Calu3 (cell line): ENCODE results near the gene EEIG1. TPM values are rescaled to one million over a fixed set of nuclear protein-coding genes. Genes with fewer than 3 reads are reported as not detected.

Experiments used
- BruUV-seq: library from RNA; stranded (reverse); fragments of 400-500 nt; replicated peaks from 2 replicates; lab custom pipeline; 2021; lab: Mats Ljungman, UMichigan
- CTCF ChIA-PET: fragments of 300-600 bp; sonication (Branson Sonifier 250); formaldehyde crosslinking; loops from one replicate; lab custom pipeline; 2022; ENCODE audit warnings: antibody characterized with exemption; lab: Charles Lee
- DNase-seq: peaks from one replicate; pipeline ENCODE4 v3.0.0; 2022
- H3K27ac Mint-ChIP-seq: one replicate; pipeline ENCODE4 v1.8.0; 2022; ENCODE audit warnings: mixed read lengths; ENCODE audit not compliant: unreplicated experiment
- H3K27me3 Mint-ChIP-seq: one replicate; pipeline ENCODE4 v1.8.0; 2022; ENCODE audit warnings: mixed read lengths; ENCODE audit not compliant: unreplicated experiment
- H3K36me3 Mint-ChIP-seq: one replicate; pipeline ENCODE4 v1.8.0; 2022; ENCODE audit warnings: mild to moderate bottlenecking, moderate library complexity, mixed read lengths; ENCODE audit not compliant: insufficient read depth, unreplicated experiment
- H3K4me1 Mint-ChIP-seq: one replicate; pipeline ENCODE4 v1.8.0; 2022; ENCODE audit warnings: mild to moderate bottlenecking, low read depth, mixed read lengths; ENCODE audit not compliant: unreplicated experiment
- H3K4me3 Mint-ChIP-seq: one replicate; pipeline ENCODE4 v1.8.0; 2022; ENCODE audit warnings: mild to moderate bottlenecking, low read depth, moderate library complexity, mixed read lengths; ENCODE audit not compliant: unreplicated experiment
- H3K9me3 Mint-ChIP-seq: one replicate; pipeline ENCODE4 v1.8.0; 2022; ENCODE audit warnings: low read depth, mixed read lengths; ENCODE audit not compliant: unreplicated experiment
- intact Hi-C: fragments of 100-400 bp; cut with micrococcal nuclease; formaldehyde crosslinking; loops from one replicate; pipeline ENCODE4 v1.10.0; 2022; ENCODE audit not compliant: unreplicated experiment
- total RNA-seq: library from RNA; stranded (reverse); gene quantifications from 2 replicates; pipeline ENCODE4 v1.2.3, GENCODE V29; 2022
- TF ChIP-seq, protein P1 (sequence below): fragments of 200-600 bp; IDR thresholded peaks from one replicate; pipeline ENCODE4 v1.8.0; 2022; ENCODE audit warnings: antibody characterized with exemption; ENCODE audit not compliant: unreplicated experiment

EEIG1 gene
- total RNA-seq, 1 experiment from 2014 or later, result 84.6 TPM

DNA sequence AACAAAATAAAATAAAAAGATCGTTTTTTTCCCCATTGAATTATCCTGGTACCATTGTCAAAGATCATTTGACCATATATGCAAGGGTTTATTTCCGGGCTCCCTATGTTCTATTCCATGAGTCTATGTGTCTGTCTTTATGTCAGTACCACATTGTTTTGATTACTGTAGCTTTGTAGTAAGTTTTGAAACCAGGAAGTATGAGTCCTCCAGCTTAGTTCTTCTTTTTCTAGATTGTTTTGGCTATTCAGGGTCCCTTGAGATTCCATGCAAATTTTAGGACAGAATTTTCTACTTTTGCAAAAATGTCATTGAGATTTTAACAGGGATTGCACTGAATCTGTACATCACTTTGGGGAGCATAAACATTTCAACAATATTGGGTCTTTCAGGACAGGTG lies 18.7 kb upstream of the EEIG1 start:
- BruUV-seq, result no TSS peak
- Mint-ChIP-seq H3K27ac (no peak overlapping the region), H3K9me3 (no peaks in the 10 kb centered on the region), H3K4me3 (no peak overlapping the region), H3K27me3 (no peaks in the 10 kb centered on the region), H3K4me1 (no peaks in the 10 kb centered on the region), H3K36me3 (peaks cover 4% of the 10 kb centered on the region)
- CTCF ChIA-PET, result interaction anchor here (0.7 kb wide), 1 partner anchor 64 kb away, joined by 5 read pairs; no protein-coding TSS in a partner anchor
- intact Hi-C loops, result no loop called here
- TF ChIP-seq, protein P1, sequence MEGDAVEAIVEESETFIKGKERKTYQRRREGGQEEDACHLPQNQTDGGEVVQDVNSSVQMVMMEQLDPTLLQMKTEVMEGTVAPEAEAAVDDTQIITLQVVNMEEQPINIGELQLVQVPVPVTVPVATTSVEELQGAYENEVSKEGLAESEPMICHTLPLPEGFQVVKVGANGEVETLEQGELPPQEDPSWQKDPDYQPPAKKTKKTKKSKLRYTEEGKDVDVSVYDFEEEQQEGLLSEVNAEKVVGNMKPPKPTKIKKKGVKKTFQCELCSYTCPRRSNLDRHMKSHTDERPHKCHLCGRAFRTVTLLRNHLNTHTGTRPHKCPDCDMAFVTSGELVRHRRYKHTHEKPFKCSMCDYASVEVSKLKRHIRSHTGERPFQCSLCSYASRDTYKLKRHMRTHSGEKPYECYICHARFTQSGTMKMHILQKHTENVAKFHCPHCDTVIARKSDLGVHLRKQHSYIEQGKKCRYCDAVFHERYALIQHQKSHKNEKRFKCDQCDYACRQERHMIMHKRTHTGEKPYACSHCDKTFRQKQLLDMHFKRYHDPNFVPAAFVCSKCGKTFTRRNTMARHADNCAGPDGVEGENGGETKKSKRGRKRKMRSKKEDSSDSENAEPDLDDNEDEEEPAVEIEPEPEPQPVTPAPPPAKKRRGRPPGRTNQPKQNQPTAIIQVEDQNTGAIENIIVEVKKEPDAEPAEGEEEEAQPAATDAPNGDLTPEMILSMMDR, result no peak
- DNase-seq, result no peak

DNA sequence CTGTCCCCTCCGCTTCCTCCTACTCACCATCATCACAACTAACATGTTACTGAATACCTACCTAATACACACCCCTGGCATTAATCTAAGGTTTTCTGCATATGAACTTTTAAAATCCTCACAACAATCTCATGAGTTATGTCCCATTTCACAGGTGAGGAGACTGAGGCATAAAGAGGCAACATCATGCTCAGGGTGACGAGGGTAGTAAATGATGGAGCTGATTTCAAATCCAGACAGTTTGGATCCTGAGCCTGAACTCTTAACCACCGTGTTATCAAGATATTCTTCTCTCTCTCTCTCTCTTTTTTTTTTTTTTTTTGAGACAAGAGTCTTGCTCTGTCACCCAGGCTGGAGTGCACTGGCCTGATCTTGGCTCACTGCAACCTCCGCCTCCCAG lies 12.9 kb upstream of the EEIG1 start:
- H3K27me3 Mint-ChIP-seq, result no peaks in the 10 kb centered on the region
- no peak overlapping the region for H3K4me3 Mint-ChIP-seq
- intact Hi-C loops, result no loop called here
- H3K27ac Mint-ChIP-seq, result no peak overlapping the region
- H3K9me3 Mint-ChIP-seq, result no peaks in the 10 kb centered on the region
- BruUV-seq, result no TSS peak
- peaks cover 17% of the 10 kb centered on the region for H3K4me1 Mint-ChIP-seq
- CTCF ChIA-PET, result no interaction called here
- peaks cover 5% of the 10 kb centered on the region for H3K36me3 Mint-ChIP-seq
- DNase-seq, result no peak
- TF ChIP-seq, protein P1, result no peak

DNA sequence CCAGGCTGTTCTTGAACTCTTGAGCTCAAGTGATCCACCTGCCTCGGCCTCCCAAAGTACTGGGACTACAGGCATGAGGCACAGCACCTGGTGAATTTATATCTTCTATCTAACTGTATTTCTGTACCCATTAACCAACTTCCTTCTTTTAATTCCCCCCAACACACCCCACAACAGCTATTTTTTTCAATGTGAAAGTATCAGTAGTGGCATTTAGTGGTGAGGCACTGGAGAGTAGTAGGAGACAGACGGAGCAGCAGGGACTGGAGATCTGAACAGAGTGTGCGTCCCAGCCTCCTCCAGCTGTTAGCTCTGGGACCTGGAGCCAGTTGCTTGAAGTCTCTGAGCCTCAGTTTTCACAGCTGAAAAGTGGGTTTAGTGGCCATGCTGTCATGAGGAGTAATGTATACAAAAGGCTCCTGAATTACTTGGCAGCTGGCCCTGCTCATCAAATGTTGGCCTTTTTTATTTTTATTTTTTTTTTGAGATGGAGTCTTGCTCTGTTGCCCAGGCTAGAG lies 11.0 kb upstream of the EEIG1 start:
- DNase-seq, result no peak
- Mint-ChIP-seq H3K27me3 (no peaks in the 10 kb centered on the region), H3K27ac (peak overlapping the region; percentile 68), H3K4me3 (no peak overlapping the region), H3K9me3 (no peaks in the 10 kb centered on the region), H3K4me1 (peaks cover 27% of the 10 kb centered on the region), H3K36me3 (peaks cover 13% of the 10 kb centered on the region)
- TF ChIP-seq, protein P1, result no peak
- CTCF ChIA-PET, result interaction anchor here (0.6 to 1.0 kb wide), 3 partner anchors 26 to 724 kb away, joined by 3 to 6 read pairs (median 6); no protein-coding TSS in a partner anchor
- intact Hi-C loops, result no loop called here
- no TSS peak for BruUV-seq

DNA sequence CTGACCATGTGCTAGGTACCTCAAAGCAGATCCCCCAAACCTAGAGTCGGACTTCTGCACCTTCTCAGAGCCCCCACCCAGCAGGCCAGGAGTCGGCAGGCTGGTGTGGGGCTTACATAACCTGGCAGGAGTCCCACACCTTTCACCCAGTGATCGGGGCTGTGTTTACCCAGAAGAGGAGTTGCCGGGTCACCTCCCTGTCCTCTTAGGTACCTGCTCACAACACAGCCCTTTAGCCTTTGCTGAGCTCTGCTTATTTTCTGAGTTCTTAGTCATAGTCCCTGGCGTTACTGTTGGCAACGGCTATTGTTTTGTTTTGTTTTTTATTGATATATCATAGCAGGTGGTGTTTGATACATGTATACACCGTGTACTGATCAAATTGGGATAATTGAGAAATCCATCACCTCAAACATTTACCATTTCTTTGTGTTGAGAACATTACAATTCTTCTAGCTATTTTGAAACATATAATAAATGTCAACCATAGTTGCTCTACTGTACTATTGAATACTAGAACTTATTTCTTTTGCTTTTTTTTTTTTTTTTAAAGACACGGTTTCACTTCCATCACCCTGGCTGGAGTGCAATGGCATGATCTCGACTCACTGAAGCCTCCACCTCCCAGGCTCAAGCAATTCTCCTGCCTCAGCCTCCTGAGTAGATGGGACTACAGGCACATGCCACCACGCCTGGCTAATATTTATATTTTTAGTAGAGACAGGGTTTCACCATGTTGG lies 10.4 kb upstream of the EEIG1 start:
- intact Hi-C loops, result no loop called here
- DNase-seq, result peak; percentile 50
- BruUV-seq, result no TSS peak
- Mint-ChIP-seq H3K36me3 (peaks cover 13% of the 10 kb centered on the region), H3K27me3 (no peaks in the 10 kb centered on the region), H3K4me1 (peaks cover 27% of the 10 kb centered on the region), H3K9me3 (no peaks in the 10 kb centered on the region), H3K27ac (peak overlapping the region; percentile 68), H3K4me3 (no peak overlapping the region)
- CTCF ChIA-PET, result interaction anchor here (0.6 to 1.0 kb wide), 3 partner anchors 26 to 725 kb away, joined by 3 to 6 read pairs (median 6); no protein-coding TSS in a partner anchor
- TF ChIP-seq, protein P1, result no peak
